Measurements from ENCODE around the gene KPNA6. TPM values are rescaled to one million over a fixed set of nuclear protein-coding genes. Genes with fewer than 3 reads are reported as not detected.
A peak's percentile ranks its signal among the peaks of the same experiment; 100 is the strongest.
"Not testable (repeated sequence)": the region's sequence is repeated elsewhere in the genome, so short reads cannot be mapped to it uniquely, and the experiment has no call there.

KPNA6 gene
- total RNA-seq, 2 donors from 2014 or later: 39.8 to 57.6 TPM

DNA sequence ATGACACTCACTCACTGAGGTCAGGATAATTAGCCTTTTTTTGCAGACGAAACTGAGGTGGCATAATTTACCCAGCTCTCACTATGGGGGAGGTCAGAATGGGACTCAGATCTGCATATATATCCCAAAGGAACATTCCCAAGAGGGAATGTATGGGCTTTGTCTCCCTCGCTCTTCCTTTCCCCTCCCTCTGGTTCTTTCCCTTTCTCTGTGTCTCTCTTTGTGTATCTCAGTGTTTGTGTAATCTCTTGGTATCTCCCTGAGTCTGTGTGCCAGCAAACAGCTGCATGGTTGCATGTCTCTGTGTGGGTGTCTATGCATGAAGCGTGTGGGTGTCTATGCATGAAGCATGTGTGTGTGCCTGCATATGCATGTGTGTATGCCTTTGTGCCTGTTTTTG, 30.4 kb upstream of the KPNA6 start:
- H3K4me1 Mint-ChIP-seq: peaks cover 27% of the 10 kb centered on the region
- peaks cover 10% of the 10 kb centered on the region for H3K36me3 Mint-ChIP-seq (ENCODE audit: low read depth)
- H3K4me3 Mint-ChIP-seq: no peak overlapping the region
- no peaks in the 10 kb centered on the region for H3K27me3 Mint-ChIP-seq
- no peak for DNase-seq
- no peaks in the 10 kb centered on the region for H3K9me3 ChIP-seq (ENCODE audit: control insufficient read depth, low read length, poor library complexity, severe bottlenecking)
- no peak for ATAC-seq
- peak overlapping the region; percentile 32 for H3K27ac Mint-ChIP-seq

GRCh38 chr1:32082022-32082421, 25.8 kb upstream of the KPNA6 start:
- peaks cover 9% of the 10 kb centered on the region for H3K36me3 Mint-ChIP-seq (ENCODE audit: low read depth)
- ATAC-seq (no peak), DNase-seq (no peak)
- no peak overlapping the region for H3K27ac Mint-ChIP-seq
- no peaks in the 10 kb centered on the region for H3K27me3 Mint-ChIP-seq
- no peaks in the 10 kb centered on the region for H3K9me3 ChIP-seq (ENCODE audit: control insufficient read depth, low read length, poor library complexity, severe bottlenecking)
- no peak overlapping the region for H3K4me3 Mint-ChIP-seq
- peaks cover 10% of the 10 kb centered on the region for H3K4me1 Mint-ChIP-seq

DNA sequence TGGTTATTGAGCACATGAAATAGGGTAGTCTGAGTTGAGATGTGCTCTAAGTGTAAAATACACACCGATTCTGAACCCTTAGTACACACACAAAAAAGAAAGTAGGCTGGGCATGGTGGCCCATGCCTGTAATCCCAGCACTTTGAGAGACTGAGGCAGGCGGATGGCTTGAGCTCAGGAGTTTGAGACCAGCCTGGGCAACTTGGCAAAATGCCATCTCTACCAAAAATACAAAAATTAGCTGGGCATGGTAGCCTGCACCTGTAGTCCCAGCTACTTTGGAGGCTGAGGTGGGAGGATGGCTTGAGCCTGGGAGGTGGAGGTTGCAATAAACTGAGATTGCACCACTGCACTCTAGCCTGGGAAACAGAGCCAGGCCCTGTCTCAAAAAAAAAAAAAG, 21.5 kb upstream of the KPNA6 start:
- not testable (repeated sequence) for H3K9me3 ChIP-seq (ENCODE audit: control insufficient read depth, low read length, poor library complexity, severe bottlenecking); ATAC-seq; H3K36me3 Mint-ChIP-seq (ENCODE audit: low read depth); H3K4me3 Mint-ChIP-seq; DNase-seq; H3K27me3 Mint-ChIP-seq; H3K4me1 Mint-ChIP-seq
- peak overlapping the region; percentile 41 for H3K27ac Mint-ChIP-seq

GRCh38 chr1:32091176-32091575, 16.7 kb upstream of the KPNA6 start:
- H3K36me3 Mint-ChIP-seq (ENCODE audit: low read depth): peaks cover 6% of the 10 kb centered on the region

DNA sequence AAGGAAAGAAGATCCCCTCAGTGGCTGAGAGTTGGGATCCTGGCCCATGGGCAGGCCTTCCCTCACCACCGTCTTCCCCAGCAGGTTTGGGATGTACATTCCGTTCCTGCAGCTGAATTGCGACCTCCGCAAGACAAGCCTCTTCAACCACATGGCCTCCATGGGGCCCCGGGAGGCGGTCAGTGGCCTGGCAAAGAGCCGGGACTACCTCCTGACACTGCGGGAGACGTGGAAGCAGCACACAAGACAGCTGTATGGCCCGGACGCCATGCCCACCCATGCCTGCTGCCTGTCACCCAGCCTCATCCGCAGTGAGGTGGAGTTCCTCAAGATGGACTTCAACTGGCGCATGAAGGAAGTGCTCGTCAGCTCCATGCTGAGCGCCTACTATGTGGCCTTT, 16.3 kb upstream of the KPNA6 start:
- Mint-ChIP-seq H3K36me3 (ENCODE audit: low read depth) (peaks cover 6% of the 10 kb centered on the region), H3K27ac (no peak overlapping the region), H3K27me3 (no peaks in the 10 kb centered on the region), H3K4me3 (no peak overlapping the region), H3K4me1 (peaks cover 2% of the 10 kb centered on the region)
- no peak for DNase-seq
- no peaks in the 10 kb centered on the region for H3K9me3 ChIP-seq (ENCODE audit: control insufficient read depth, low read length, poor library complexity, severe bottlenecking)
- no peak for ATAC-seq

More at GRCh38 chr1:32091176-32091575, 16.7 kb upstream of the KPNA6 start:
- no peak overlapping the region for H3K27ac Mint-ChIP-seq
- DNase-seq: no peak
- no peaks in the 10 kb centered on the region for H3K27me3 Mint-ChIP-seq
- no peak overlapping the region for H3K4me3 Mint-ChIP-seq
- H3K4me1 Mint-ChIP-seq: peaks cover 2% of the 10 kb centered on the region
- no peaks in the 10 kb centered on the region for H3K9me3 ChIP-seq (ENCODE audit: control insufficient read depth, low read length, poor library complexity, severe bottlenecking)
- no peak for ATAC-seq

DNA sequence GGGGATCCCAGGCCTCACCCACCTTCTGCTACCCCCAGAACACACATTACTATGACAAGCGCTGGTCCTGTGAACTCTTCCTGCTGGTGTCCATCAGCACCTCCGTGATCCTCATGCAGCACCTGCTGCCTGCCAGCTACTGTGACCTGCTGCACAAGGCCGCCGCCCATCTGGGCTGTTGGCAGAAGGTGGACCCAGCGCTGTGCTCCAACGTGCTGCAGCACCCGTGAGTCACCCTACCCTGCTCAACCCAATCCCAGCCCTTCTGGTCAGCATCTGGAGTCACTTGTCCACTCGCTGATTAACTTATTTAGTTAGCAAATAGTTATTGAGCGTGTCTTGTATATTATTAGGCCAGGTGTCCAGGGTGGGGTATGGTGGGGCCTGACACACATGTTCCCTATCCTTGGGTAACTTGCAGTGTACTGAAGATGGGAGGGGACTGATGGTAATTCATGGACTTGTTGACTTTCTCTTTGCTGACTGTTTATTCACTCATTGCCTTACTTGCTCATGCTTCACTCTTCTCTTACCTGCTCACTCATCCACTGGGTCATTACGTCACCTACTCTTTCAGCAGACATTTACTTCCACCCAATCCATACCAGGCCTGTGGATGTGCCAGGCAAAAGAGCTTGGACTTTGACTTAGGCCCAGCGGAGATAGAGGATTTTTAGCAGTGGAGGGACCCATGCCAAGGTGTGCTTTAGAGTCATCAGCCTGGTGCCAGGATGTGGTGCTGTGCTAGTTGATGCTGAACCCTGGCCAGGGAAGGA, 12.9 kb upstream of the KPNA6 start:
- H3K9me3 ChIP-seq (ENCODE audit: control insufficient read depth, low read length, poor library complexity, severe bottlenecking): no peaks in the 10 kb centered on the region
- Mint-ChIP-seq H3K4me3 (no peak overlapping the region), H3K27me3 (no peaks in the 10 kb centered on the region), H3K36me3 (ENCODE audit: low read depth) (peaks cover 6% of the 10 kb centered on the region), H3K4me1 (peaks cover 2% of the 10 kb centered on the region), H3K27ac (no peak overlapping the region)
- DNase-seq: no peak
- no peak for ATAC-seq

GRCh38 chr1:32099426-32099825, 8.4 kb upstream of the KPNA6 start:
- Mint-ChIP-seq H3K36me3 (ENCODE audit: low read depth) (peaks cover 8% of the 10 kb centered on the region), H3K27me3 (no peaks in the 10 kb centered on the region), H3K4me3 (no peak overlapping the region), H3K4me1 (peaks cover 2% of the 10 kb centered on the region), H3K27ac (no peak overlapping the region)
- ATAC-seq: no peak
- no peak for DNase-seq
- H3K9me3 ChIP-seq (ENCODE audit: control insufficient read depth, low read length, poor library complexity, severe bottlenecking): no peaks in the 10 kb centered on the region

DNA sequence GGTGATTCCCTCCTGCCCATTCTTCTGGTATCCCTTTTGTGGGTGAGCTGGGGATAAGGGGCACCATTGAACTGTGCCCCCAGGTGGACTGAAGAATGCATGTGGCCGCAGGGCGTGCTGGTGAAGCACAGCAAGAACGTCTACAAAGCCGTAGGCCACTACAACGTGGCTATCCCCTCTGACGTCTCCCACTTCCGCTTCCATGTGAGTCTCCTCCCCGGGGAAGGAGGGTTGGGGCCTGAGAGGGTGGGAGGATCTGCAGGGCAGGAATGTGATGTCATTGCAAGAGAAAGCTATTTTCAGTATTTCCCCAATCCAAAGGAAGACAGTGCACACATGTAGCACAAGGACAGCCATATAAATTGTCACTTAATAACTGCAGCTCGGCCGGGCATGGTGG, 7.5 kb upstream of the KPNA6 start:
- ATAC-seq: no peak
- Mint-ChIP-seq H3K27ac (no peak overlapping the region), H3K4me1 (no peaks in the 10 kb centered on the region), H3K36me3 (ENCODE audit: low read depth) (peaks cover 6% of the 10 kb centered on the region), H3K4me3 (no peak overlapping the region), H3K27me3 (no peaks in the 10 kb centered on the region)
- no peaks in the 10 kb centered on the region for H3K9me3 ChIP-seq (ENCODE audit: control insufficient read depth, low read length, poor library complexity, severe bottlenecking)
- DNase-seq: no peak

DNA sequence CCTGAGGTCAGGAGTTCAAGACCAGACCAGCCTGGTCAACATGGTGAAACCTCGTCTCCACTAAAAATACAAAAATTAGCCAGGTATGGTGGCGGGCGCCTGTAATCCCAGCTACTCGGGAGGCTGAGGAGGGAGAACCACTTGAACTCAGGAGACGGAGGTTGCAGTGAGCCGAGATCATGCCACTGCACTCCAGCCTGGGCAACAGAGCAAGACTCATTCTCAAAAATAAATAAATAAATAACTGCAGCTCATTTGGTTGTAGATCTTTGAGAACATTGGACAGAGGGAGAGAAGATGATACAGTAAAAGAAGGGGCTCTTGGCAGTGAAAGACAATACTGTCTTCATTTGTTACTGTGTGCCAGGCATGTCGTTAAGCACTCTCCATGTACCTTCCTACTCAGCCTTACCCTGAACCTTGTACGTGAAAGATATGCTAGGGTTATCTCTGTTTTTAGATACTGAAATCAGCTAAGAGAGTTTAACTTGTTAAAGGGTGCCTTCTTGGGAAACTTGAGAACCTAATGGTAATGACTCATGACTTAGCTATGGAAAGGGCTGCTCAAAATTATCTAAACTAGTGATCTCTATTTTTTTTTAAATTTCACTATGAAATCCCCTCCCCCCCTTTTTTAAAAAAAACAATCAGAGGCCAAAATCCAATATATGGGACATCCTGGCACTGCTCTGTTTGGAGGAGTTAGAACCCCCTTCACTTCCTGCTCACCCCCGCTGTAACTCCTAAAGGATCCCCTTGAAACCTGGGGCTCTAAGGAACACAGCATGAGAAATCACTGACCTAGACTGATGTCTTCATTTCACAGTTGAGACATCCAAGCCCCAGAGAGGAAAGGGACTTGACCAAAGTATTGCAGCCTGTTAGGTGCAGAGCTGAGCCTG, 6.8 kb upstream of the KPNA6 start:
- H3K4me3 Mint-ChIP-seq: no peak overlapping the region
- peaks cover 3% of the 10 kb centered on the region for H3K36me3 Mint-ChIP-seq (ENCODE audit: low read depth)
- ATAC-seq (no peak), DNase-seq (no peak)
- no peaks in the 10 kb centered on the region for H3K4me1 Mint-ChIP-seq
- no peak overlapping the region for H3K27ac Mint-ChIP-seq
- H3K9me3 ChIP-seq (ENCODE audit: control insufficient read depth, low read length, poor library complexity, severe bottlenecking): no peaks in the 10 kb centered on the region
- no peaks in the 10 kb centered on the region for H3K27me3 Mint-ChIP-seq

DNA sequence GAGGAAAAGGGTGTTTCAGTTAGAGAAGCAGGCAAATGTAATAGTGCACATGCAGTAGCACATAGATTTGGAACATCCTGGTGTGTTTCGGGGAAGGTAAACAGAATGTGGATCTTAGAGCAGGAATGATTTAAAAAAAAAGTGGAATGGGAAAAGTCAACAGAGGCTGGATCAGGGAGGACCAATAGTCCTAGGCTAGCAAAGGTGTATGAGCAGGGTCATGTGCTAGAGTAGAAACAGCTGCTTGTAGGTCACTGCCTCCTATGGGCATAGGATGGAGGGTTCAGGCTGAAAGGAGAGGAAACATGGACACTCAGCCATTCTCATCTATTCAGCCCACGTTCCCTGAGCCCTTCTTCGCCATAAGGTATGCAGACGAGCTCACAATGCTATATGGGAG, 3.7 kb upstream of the KPNA6 start:
- H3K27me3 Mint-ChIP-seq: no peaks in the 10 kb centered on the region
- peaks cover 5% of the 10 kb centered on the region for H3K36me3 Mint-ChIP-seq (ENCODE audit: low read depth)
- DNase-seq (no peak), ATAC-seq (no peak)
- peaks cover 9% of the 10 kb centered on the region for H3K4me1 Mint-ChIP-seq
- H3K27ac Mint-ChIP-seq: no peak overlapping the region
- no peaks in the 10 kb centered on the region for H3K9me3 ChIP-seq (ENCODE audit: control insufficient read depth, low read length, poor library complexity, severe bottlenecking)
- H3K4me3 Mint-ChIP-seq: no peak overlapping the region

DNA sequence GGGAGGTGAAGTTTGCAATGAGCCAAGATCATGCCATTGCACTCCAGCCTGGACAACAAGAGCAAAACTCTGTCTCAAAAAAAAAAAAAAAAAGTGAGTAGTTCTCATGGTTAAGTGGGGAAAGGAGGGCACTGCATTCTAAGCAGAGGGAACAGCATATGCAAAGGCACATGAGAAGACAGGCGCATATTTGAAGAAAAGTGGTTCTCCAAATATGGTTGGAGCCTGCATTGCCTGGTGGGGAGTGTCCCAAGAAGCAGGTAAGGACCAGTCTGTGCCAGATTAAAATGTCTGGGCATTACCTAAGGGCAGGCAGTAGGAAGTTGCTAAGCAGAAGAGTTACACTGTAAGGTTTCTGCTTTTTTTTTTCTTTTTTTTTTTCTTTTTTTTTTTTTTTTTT, 2.5 kb upstream of the KPNA6 start:
- ATAC-seq (no peak), DNase-seq (no peak)
- Mint-ChIP-seq H3K27me3 (no peaks in the 10 kb centered on the region), H3K27ac (no peak overlapping the region), H3K4me1 (peaks cover 15% of the 10 kb centered on the region), H3K4me3 (no peak overlapping the region), H3K36me3 (ENCODE audit: low read depth) (peaks cover 5% of the 10 kb centered on the region)
- no peaks in the 10 kb centered on the region for H3K9me3 ChIP-seq (ENCODE audit: control insufficient read depth, low read length, poor library complexity, severe bottlenecking)

DNA sequence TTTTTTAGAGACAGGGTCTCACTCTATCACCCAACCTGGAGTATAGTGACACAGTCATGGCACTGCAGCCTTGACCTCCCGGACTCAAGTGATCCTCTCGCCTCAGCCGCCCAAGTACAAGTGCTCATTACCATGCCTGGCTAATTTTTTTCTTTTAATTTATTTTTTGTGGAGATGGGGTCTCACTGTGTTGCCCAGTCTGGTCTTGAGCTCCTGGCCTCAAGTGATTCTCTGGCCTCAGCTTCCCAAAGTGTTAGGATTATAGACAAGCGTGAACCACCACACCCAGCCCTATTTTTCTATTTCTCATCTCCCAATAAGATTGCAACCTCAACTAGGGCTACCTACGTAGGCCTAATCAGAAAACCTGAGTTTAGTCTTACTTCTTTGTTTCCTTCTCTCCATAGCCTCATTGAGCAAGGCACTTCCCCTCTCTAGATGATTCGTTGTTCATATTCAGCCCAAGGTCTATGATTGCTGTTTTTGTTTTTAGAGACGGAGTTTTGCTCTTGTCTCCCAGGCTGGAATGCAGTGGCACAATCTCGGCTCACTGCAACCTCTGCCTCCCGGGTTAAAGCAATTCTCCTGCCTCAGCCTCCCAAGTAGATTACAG, 1.1 kb upstream of the KPNA6 start:
- Mint-ChIP-seq H3K4me1 (peaks cover 26% of the 10 kb centered on the region), H3K27ac (peak overlapping the region; percentile 96), H3K4me3 (peak overlapping the region; percentile 98), H3K27me3 (no peaks in the 10 kb centered on the region), H3K36me3 (ENCODE audit: low read depth) (peaks cover 2% of the 10 kb centered on the region)
- no peaks in the 10 kb centered on the region for H3K9me3 ChIP-seq (ENCODE audit: control insufficient read depth, low read length, poor library complexity, severe bottlenecking)
- no peak for ATAC-seq
- no peak for DNase-seq

DNA sequence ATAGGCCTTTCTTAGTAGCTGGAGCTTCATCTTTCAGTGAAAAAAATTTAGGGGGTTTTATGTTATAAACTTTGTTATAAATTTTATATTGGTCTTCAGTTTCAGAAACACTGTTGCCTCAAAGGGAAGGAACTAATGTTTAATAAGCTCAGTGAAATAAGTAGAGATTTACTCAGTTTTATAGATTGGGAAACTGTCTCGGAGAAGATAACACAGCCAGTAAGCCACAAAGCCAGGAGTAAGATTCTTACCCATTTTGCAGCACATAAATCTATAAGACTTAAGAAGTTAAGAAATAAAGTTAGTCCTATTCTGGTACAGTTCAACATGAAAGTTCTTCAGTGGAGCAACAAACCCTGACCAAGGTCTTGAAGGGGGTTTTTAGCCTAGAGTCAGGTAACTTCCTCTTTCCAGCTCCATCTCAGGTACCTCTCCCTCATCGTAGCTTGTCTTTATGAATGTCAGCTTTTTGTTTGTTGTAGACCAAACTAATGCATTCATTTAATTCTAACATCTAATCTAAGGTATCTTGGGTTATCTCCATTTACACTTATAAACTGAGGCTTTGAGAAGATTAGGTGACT, 3.3 kb downstream of the KPNA6 start:
- ATAC-seq: no peak
- peak overlapping the region; percentile 96 for H3K27ac Mint-ChIP-seq
- DNase-seq: no peak

More for the DNA sequence above, 3.3 kb downstream of the KPNA6 start:
- Mint-ChIP-seq H3K4me1 (peaks cover 46% of the 10 kb centered on the region), H3K4me3 (peak overlapping the region; percentile 19), H3K36me3 (ENCODE audit: low read depth) (peaks cover 2% of the 10 kb centered on the region), H3K27me3 (no peaks in the 10 kb centered on the region)
- H3K9me3 ChIP-seq (ENCODE audit: control insufficient read depth, low read length, poor library complexity, severe bottlenecking): no peaks in the 10 kb centered on the region
